H1 (cell line): Measurements from ENCODE around the gene LRG1. TPM values are rescaled to one million over a fixed set of nuclear protein-coding genes. Genes with fewer than 3 reads are reported as not detected.
A peak's percentile ranks its signal among the peaks of the same experiment; 100 is the strongest.

Source experiments
- CTCF ChIA-PET: fragments of 300-600 bp; sonication (Branson Sonifier 250); formaldehyde crosslinking; loops from one replicate; lab custom pipeline; 2021; ENCODE audit not compliant: partially characterized antibody; lab: Charles Lee
- POLR2A ChIA-PET: fragments of 300-600 bp; sonication (Branson Sonifier 250); formaldehyde crosslinking; loops from one replicate; lab custom pipeline; 2021; ENCODE audit warnings: inconsistent platforms; ENCODE audit not compliant: partially characterized antibody; lab: Charles Lee
- DNase-seq, 2 experiments: peaks; one replicate each; pipeline versions ENCODE4 v3.0.0 to v3.0.0-alpha.2; 2010 to 2022; ENCODE audit warnings: low spot score in 2 of 2, low read depth in 1 of 2, mixed read lengths in 1 of 2
- FAIRE-seq: peaks from 2 replicates; lab custom pipeline; 2011; peaks lifted over from hg19 to GRCh38; lab: Jason Lieb, UNC
- H2AFZ ChIP-seq: 2 replicates; pipeline ENCODE4 v1.8.1; 2012; ENCODE audit warnings: low read length, inconsistent platforms
- H2AK5ac ChIP-seq: 2 replicates; pipeline ENCODE4 v1.6.1; 2013; ENCODE audit warnings: low read depth, low read length
- H2BK120ac ChIP-seq: replicated peaks from 2 replicates; pipeline ENCODE3; 2013; ENCODE audit warnings: low read depth, low read length, inconsistent platforms
- H2BK12ac ChIP-seq: 2 replicates; pipeline ENCODE4 v1.6.1; 2013; ENCODE audit warnings: low read depth, low read length
- H2BK15ac ChIP-seq: 2 replicates; pipeline ENCODE4 v1.6.1; 2013; ENCODE audit warnings: low read length
- H2BK20ac ChIP-seq: 2 replicates; pipeline ENCODE4 v1.6.1; 2013; ENCODE audit warnings: low read length
- H2BK5ac ChIP-seq: 2 replicates; pipeline ENCODE4 v1.6.1; 2013; ENCODE audit warnings: low read depth, low read length
- H3K14ac ChIP-seq: 2 replicates; pipeline ENCODE4 v1.6.1; 2013; ENCODE audit warnings: inconsistent platforms; ENCODE audit not compliant: insufficient read length
- H3K18ac ChIP-seq: 2 replicates; pipeline ENCODE4 v1.6.1; 2013; ENCODE audit warnings: low read length; ENCODE audit errors: extremely low read depth
- H3K23ac ChIP-seq: 2 replicates; pipeline ENCODE4 v1.6.1; 2013; ENCODE audit warnings: inconsistent platforms; ENCODE audit not compliant: insufficient read length
- H3K23me2 ChIP-seq: 2 replicates; pipeline ENCODE4 v1.6.1; 2013; ENCODE audit warnings: low read depth, low read length
- H3K27ac ChIP-seq: 2 replicates; pipeline ENCODE4 v1.6.1; 2011; ENCODE audit warnings: low read depth, low read length, inconsistent platforms
- H3K27me3 ChIP-seq, 4 experiments: replicated peaks in 1 of 4; 1 replicate in 1 of 4; 2 replicates in 3 of 4; pipeline versions ENCODE4 v1.6.1 to v1.8.1; 2011 to 2013; ENCODE audit warnings: low read length in 3 of 4, mild to moderate bottlenecking in 3 of 4, inconsistent platforms in 2 of 4, mixed read lengths in 2 of 4, moderate library complexity in 1 of 4; ENCODE audit not compliant: control insufficient read depth in 3 of 4, insufficient read depth in 3 of 4; ENCODE audit errors: extremely low read depth in 1 of 4
- H3K36me3 ChIP-seq, 4 experiments: 2 replicates each; pipeline versions ENCODE4 v1.6.1 to v1.8.1; 2011 to 2013; ENCODE audit warnings: mild to moderate bottlenecking in 4 of 4, low read length in 3 of 4, moderate library complexity in 2 of 4, control low read depth in 1 of 4, inconsistent platforms in 1 of 4; ENCODE audit not compliant: insufficient read depth in 4 of 4, control insufficient read depth in 2 of 4
- H3K4ac ChIP-seq: replicated peaks from 2 replicates; pipeline ENCODE3; 2013; ENCODE audit warnings: low read length, low read depth, mixed read lengths, inconsistent platforms; ENCODE audit not compliant: insufficient read length
- H3K4me1 ChIP-seq, 4 experiments: replicated peaks in 1 of 4; 1 replicate in 1 of 4; 2 replicates in 3 of 4; pipeline versions ENCODE4 v1.6.1 to v1.8.1; 2011 to 2013; ENCODE audit warnings: low read length in 3 of 4, inconsistent platforms in 2 of 4, mixed read lengths in 1 of 4; ENCODE audit not compliant: insufficient read depth in 4 of 4, control insufficient read depth in 3 of 4
- H3K4me2 ChIP-seq, 2 experiments: 2 replicates each; pipeline versions ENCODE4 v1.6.1 to v1.8.1; 2011 to 2013; ENCODE audit warnings: low read depth in 2 of 2, low read length in 2 of 2, control low read depth in 1 of 2, inconsistent platforms in 1 of 2, mild to moderate bottlenecking in 1 of 2; ENCODE audit not compliant: insufficient read depth in 1 of 2
- H3K4me3 ChIP-seq, 4 experiments: fragments of 200-600, 300-600 bp in 1 of 4; sonication (generic), shearing (Covaris generic), sonication (Bioruptor Twin) in 1 of 4; 2 replicates each; pipeline versions ENCODE4 v1.5.1 to v1.8.1; 2011 to 2016; ENCODE audit warnings: low read length in 4 of 4, low read depth in 3 of 4, control low read depth in 2 of 4, inconsistent platforms in 2 of 4, mild to moderate bottlenecking in 2 of 4, mixed read lengths in 1 of 4, moderate library complexity in 1 of 4; ENCODE audit not compliant: insufficient read depth in 2 of 4; ENCODE audit errors: extremely low read depth in 1 of 4
- H3K56ac ChIP-seq: replicated peaks from 2 replicates; pipeline ENCODE3; 2013; ENCODE audit warnings: low read depth, mild to moderate bottlenecking, mixed read lengths, low read length, inconsistent platforms; ENCODE audit not compliant: insufficient read length
- H3K79me1 ChIP-seq: 2 replicates; pipeline ENCODE4 v1.6.1; 2013; ENCODE audit warnings: low read depth, low read length, control low read depth
- H3K79me2 ChIP-seq, 2 experiments: 2 replicates each; pipeline versions ENCODE4 v1.6.1 to v1.8.1; 2012 to 2013; ENCODE audit warnings: low read length in 2 of 2, mild to moderate bottlenecking in 2 of 2, inconsistent platforms in 1 of 2; ENCODE audit not compliant: insufficient read depth in 2 of 2, control insufficient read depth in 1 of 2
- H3K9ac ChIP-seq, 4 experiments: replicated peaks in 1 of 4; 1 replicate in 1 of 4; 2 replicates in 3 of 4; pipeline versions ENCODE4 v1.6.1 to v1.8.1; 2011 to 2013; ENCODE audit warnings: low read depth in 3 of 4, low read length in 3 of 4, control low read depth in 2 of 4, mild to moderate bottlenecking in 2 of 4, moderate library complexity in 2 of 4, inconsistent platforms in 1 of 4; ENCODE audit errors: extremely low read depth in 1 of 4
- H3K9me3 ChIP-seq, 2 experiments: 2 replicates each; pipeline versions ENCODE4 v1.6.1 to v1.8.1; 2012 to 2013; ENCODE audit warnings: mild to moderate bottlenecking in 2 of 2, moderate library complexity in 2 of 2, control low read depth in 1 of 2, inconsistent platforms in 1 of 2, low read depth in 1 of 2, low read length in 1 of 2, mixed read lengths in 1 of 2; ENCODE audit not compliant: insufficient read depth in 2 of 2
- H4K20me1 ChIP-seq, 2 experiments: replicated peaks in 1 of 2; 2 replicates each; pipeline versions ENCODE3 to v1.8.1; 2011 to 2013; ENCODE audit warnings: inconsistent platforms in 2 of 2, low read length in 2 of 2, mild to moderate bottlenecking in 1 of 2; ENCODE audit not compliant: insufficient read depth in 2 of 2, control insufficient read depth in 1 of 2
- H4K5ac ChIP-seq: 2 replicates; pipeline ENCODE4 v1.6.1; 2013; ENCODE audit warnings: low read length, low read depth, mixed read lengths, inconsistent platforms; ENCODE audit not compliant: insufficient read length
- H4K8ac ChIP-seq: 2 replicates; pipeline ENCODE4 v1.8.0; 2013; ENCODE audit warnings: mild to moderate bottlenecking, moderate library complexity, low read length, inconsistent platforms; ENCODE audit not compliant: insufficient read depth; ENCODE audit errors: extremely low read depth
- H4K91ac ChIP-seq: replicated peaks from 2 replicates; pipeline ENCODE3; 2013; ENCODE audit warnings: low read length, mixed read lengths, inconsistent platforms; ENCODE audit not compliant: insufficient read length
- CHD1 ChIP-seq: IDR thresholded peaks from 2 replicates; pipeline ENCODE4 v1.6.1; 2012; ENCODE audit warnings: low read depth, low read length, improper control_type of control experiment
- CTBP2 ChIP-seq: IDR thresholded peaks from 2 replicates; pipeline ENCODE4 v1.7.0; 2011; ENCODE audit warnings: borderline replicate concordance, mild to moderate bottlenecking, moderate library complexity, mixed read lengths, low read length; ENCODE audit not compliant: insufficient read depth, insufficient read length
- HDAC2 ChIP-seq, 2 experiments: fragments of 300-600 bp in 1 of 2; sonication (generic) in 1 of 2; IDR thresholded peaks; 2 replicates each; pipeline ENCODE4 v1.6.1; 2011 to 2012; ENCODE audit warnings: low read depth in 2 of 2, low read length in 2 of 2, mild to moderate bottlenecking in 2 of 2, moderate library complexity in 2 of 2, borderline replicate concordance in 1 of 2, inconsistent platforms in 1 of 2
- KDM4A ChIP-seq: IDR thresholded peaks from one replicate; pipeline ENCODE4 v1.7.1; 2012; ENCODE audit warnings: low read depth, mild to moderate bottlenecking, moderate library complexity, low read length, inconsistent platforms; ENCODE audit not compliant: severe bottlenecking
- KDM5A ChIP-seq: fragments of 200-600 bp; IDR thresholded peaks from 2 replicates; pipeline ENCODE4 v1.7.1; 2012; ENCODE audit warnings: mild to moderate bottlenecking, low read length, inconsistent platforms, mixed read lengths
- NANOG ChIP-seq: IDR thresholded peaks from 2 replicates; pipeline ENCODE4 v1.6.1; 2011; ENCODE audit warnings: low read length, low read depth, mild to moderate bottlenecking, inconsistent platforms; ENCODE audit not compliant: insufficient read depth, poor library complexity, severe bottlenecking
- SIN3A ChIP-seq, 2 experiments: IDR thresholded peaks in 1 of 2; conservative IDR thresholded peaks in 1 of 2; 2 replicates each; pipeline ENCODE4 v1.6.1; 2011 to 2012; ENCODE audit warnings: low read length in 2 of 2, improper control_type of control experiment in 1 of 2, low read depth in 1 of 2, mild to moderate bottlenecking in 1 of 2
- TBP ChIP-seq: IDR thresholded peaks from 2 replicates; pipeline ENCODE4 v1.6.1; 2011; ENCODE audit warnings: low read depth, low read length, improper control_type of control experiment
- ZNF274 ChIP-seq: IDR thresholded peaks from 2 replicates; pipeline ENCODE4 v1.7.0; 2012; ENCODE audit warnings: low read length, borderline replicate concordance; ENCODE audit errors: extremely low read depth
- WGBS, 2 experiments: shearing (Covaris generic) in 1 of 2; methylation state at CpG; one replicate each; pipeline versions ENCODE4 v1.1.6 to v1.1.7; 2013 to 2015; ENCODE audit warnings: low lambda C conversion rate in 2 of 2, mixed read lengths in 2 of 2, inconsistent platforms in 1 of 2, low coverage in 1 of 2, missing lambda C conversion rate in 1 of 2; ENCODE audit not compliant: insufficient replicate concordance in 2 of 2, insufficient coverage in 1 of 2, insufficient read length in 1 of 2; ENCODE audit errors: extremely low coverage in 1 of 2, missing lambda C conversion rate in 1 of 2; 5-methylcytosine and 5-hydroxymethylcytosine counted together
- polyA plus RNA-seq, 7 experiments: library from polyadenylated mRNA; depleted of rRNA in 3 of 7; stranded (reverse) in 5 of 7; unstranded in 2 of 7; fragments of >200 nt in 5 of 7; fragments of 200-250 nt in 2 of 7; gene quantifications; 1 replicate in 5 of 7; 2 replicates in 1 of 7; 4 replicates in 1 of 7; pipeline versions ENCODE4 v1.2.1 to v1.2.3, GENCODE V29; 2011 to 2013; ENCODE audit warnings: missing spikeins in 2 of 7, mixed read lengths in 2 of 7
- total RNA-seq: library from RNA; stranded (reverse); fragmentation: NEBNext Ultra II Directional; extraction: Animal tissue kit (Norgen Biotek cat#: 25700); gene quantifications from 2 replicates; pipeline ENCODE4 v1.2.1, GENCODE V29; 2021
- TF ChIP-seq, protein P1 (sequence below), 3 experiments: IDR thresholded peaks; 1 replicate in 2 of 3; 2 replicates in 1 of 3; pipeline versions ENCODE4 v1.5.1 to v1.6.1; 2011; ENCODE audit warnings: low read length in 3 of 3, mild to moderate bottlenecking in 3 of 3, inconsistent platforms in 2 of 3, low read depth in 1 of 3, moderate library complexity in 1 of 3; ENCODE audit not compliant: insufficient read depth in 1 of 3; ENCODE audit errors: control extremely low read depth in 1 of 3

The LRG1 gene
- total and polyA plus RNA-seq, 2 of the 8 experiments (the other 6 are each of a cell fraction or from before 2014, with no cell fraction given): 0.48 to 0.79 TPM

DNA sequence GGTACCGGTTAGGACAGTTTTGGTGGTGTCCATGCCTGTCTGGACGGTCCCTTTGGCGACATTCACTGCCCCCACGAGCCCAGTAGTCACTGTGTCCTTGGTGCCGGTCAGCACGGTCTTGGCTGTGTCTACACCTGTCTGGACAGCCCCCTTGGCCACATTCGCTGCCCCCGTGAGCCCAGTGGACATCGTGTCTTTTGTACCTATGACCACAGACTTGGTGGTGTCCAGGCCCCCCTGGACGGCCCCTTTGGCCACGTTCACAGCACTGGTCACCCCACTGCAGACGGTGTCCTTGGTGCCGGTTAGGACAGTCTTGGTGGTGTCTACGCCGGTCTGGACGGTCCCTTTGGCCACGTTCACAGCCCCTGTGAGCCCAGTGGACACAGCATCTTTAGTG is 27.8 kb downstream of the LRG1 start:
- Histone ChIP-seq H3K23me2 (no peaks in the 10 kb centered on the region), H4K20me1 (peaks cover 7 to 8% of the 10 kb centered on the region in 2 experiments), H3K14ac (no peak overlapping the region), H4K91ac (no peak overlapping the region), H3K9ac (no peak overlapping the region), H3K27me3 (peaks cover 4 to 51% (median 37%) of the 10 kb centered on the region in 4 experiments), H3K4ac (no peak overlapping the region), H3K36me3 (no peaks in the 10 kb centered on the region), H2BK12ac (no peak overlapping the region), H2AFZ (no peak overlapping the region), H4K8ac (no peak overlapping the region), H3K79me2 (no peaks in the 10 kb centered on the region), H3K4me1 (peaks cover 0 to 3% (median under 1%) of the 10 kb centered on the region in 4 experiments; a peak in 1 of 7 replicates), H3K9me3 (no peaks in the 10 kb centered on the region), H3K79me1 (peaks cover 2% of the 10 kb centered on the region; the same call in 1 of the 2 replicates), H3K56ac (no peak overlapping the region), H3K4me3 (no peak overlapping the region), H3K4me2 (no peak overlapping the region), H2BK15ac (no peak overlapping the region), H4K5ac (no peak overlapping the region), H2BK20ac (no peak overlapping the region), H3K18ac (no peak overlapping the region), H2BK120ac (no peak overlapping the region), H2AK5ac (no peak overlapping the region), H2BK5ac (0 out of 2 replicates have a peak overlapping the region, but pooled peaks have one; percentile 54), H3K23ac (no peak overlapping the region), H3K27ac (no peak overlapping the region)
- WGBS, 2 experiments: 87% methylated on average over 17 of the region's 17 CpGs; no CpG with 5 or more reads in 1 of the 2 experiments
- ChIA-PET CTCF (no interaction called here), POLR2A (no interaction called here)
- FAIRE-seq: no peak
- DNase-seq: no peak
- TF ChIP-seq, protein P1, sequence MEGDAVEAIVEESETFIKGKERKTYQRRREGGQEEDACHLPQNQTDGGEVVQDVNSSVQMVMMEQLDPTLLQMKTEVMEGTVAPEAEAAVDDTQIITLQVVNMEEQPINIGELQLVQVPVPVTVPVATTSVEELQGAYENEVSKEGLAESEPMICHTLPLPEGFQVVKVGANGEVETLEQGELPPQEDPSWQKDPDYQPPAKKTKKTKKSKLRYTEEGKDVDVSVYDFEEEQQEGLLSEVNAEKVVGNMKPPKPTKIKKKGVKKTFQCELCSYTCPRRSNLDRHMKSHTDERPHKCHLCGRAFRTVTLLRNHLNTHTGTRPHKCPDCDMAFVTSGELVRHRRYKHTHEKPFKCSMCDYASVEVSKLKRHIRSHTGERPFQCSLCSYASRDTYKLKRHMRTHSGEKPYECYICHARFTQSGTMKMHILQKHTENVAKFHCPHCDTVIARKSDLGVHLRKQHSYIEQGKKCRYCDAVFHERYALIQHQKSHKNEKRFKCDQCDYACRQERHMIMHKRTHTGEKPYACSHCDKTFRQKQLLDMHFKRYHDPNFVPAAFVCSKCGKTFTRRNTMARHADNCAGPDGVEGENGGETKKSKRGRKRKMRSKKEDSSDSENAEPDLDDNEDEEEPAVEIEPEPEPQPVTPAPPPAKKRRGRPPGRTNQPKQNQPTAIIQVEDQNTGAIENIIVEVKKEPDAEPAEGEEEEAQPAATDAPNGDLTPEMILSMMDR (IDR thresholded peaks at IDR 0.05; ENCODE audit: control extremely low read depth in 1 of 3, insufficient read depth in 1 of 3, low read depth in 1 of 3, low read length in 3 of 3): no peak
- TF ChIP-seq HDAC2 (IDR thresholded peaks at IDR 0.05; ENCODE audit: borderline replicate concordance in 1 of 2, low read depth in 2 of 2, low read length in 2 of 2): no peak
- TF ChIP-seq NANOG: no peak
- TF ChIP-seq SIN3A (conservative IDR thresholded peaks at IDR 0.05 in 1 of 2, IDR thresholded peaks at IDR 0.05 in 1 of 2; ENCODE audit: low read depth in 1 of 2, low read length in 2 of 2): no peak
- no peak for TF ChIP-seq CHD1
- TF ChIP-seq ZNF274: no peak
- no peak for TF ChIP-seq CTBP2
- TF ChIP-seq KDM4A: no peak
- no peak for TF ChIP-seq TBP
- no peak for TF ChIP-seq KDM5A
